NOMO-1 treated with DMSO at 0.1 percent for 48 hours (cell line): ENCODE results near the gene MOB2.

Experiments
- DNase-seq: peaks from one replicate; lab custom pipeline; 2025; ENCODE audit not compliant: unreplicated experiment; lab: John Stamatoyannopoulos, UW

MOB2 gene

GRCh38 chr11:1486054-1486825, at the start of gene MOB2:
TSS of gene MOB2 (minus strand) at chr11:1486779. CDS start at chr11:1486556, 223 bp downstream.
- DNase-seq, result no peak

- no peak for DNase-seq
Measured at GRCh38 chr11:1534682-1535081, 48.1 kb upstream of the MOB2 start.

DNA sequence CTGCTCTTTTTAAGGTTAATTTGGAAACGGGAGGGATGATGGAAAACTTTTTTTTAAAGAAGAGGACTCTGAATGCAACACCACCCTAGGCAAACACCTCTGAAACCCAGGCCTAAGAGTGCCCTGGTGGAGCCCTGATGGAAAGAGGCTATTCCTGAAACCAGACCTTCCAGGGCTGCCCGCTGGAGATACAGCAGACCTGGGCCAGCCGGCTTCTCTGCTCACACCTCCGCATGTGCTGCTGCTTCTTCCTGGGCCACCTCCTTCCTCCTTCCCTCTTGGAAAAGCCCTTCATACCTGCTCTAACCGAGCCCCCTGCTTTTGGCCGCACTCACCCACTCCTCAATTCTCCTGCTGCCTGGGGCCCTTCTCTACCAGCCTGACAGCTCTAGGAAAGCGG, 47.6 kb upstream of the MOB2 start:
- no peak for DNase-seq

DNA sequence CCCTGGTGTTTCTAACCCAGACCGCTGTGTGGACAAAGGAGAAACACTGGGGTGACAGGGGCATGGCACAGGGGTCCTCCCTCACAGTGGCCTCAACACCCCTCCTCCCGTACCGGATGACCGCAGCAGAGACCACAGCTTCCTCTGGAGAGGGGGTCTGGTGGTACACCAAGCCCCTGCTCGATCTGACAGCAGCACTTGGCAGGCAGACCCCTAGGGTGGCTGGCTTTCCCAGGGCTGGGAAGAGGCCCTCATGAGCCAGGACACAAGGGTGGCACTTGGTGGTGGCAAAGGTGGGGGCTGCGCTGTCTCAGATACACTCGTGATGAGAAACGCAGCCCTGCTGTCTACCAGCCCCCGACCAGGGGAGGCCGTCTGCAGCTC, 46.8 kb upstream of the MOB2 start:
- DNase-seq, result no peak

- no peak for DNase-seq
Measured at GRCh38 chr11:1532606-1533341, 46.2 kb upstream of the MOB2 start.

DNA sequence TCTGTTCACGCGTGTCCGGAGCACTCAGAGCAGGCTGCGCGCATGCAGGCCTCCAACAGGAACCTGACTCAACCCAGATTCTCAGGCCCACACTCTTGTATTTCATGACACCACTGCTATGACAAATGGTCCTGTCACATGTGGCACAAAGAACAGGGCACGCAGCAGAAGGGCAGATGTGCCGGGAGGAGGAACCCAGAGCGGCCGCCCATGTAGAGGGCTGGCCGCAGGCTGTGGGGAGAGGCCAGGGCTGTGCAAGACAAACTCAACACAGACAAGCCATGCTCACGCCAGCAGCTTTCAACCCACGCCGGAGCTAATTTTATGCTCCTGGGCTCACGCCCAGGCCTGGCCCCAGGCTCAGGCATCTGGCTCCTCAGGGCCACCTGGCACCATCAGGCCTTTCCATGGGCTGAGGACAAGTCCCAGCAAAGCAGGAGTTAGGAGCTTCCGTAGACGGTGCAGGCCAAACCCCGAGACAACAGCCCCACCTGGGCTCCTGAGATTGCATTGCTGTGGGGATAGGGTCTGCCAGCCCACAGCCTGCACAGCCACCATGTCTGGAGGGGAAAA, 45.5 kb upstream of the MOB2 start:
- DNase-seq, result no peak

GRCh38 chr11:1531449-1532013, 45.0 kb upstream of the MOB2 start:
- DNase-seq, result no peak

GRCh38 chr11:1530686-1531448, 44.3 kb upstream of the MOB2 start:
- no peak for DNase-seq

DNA sequence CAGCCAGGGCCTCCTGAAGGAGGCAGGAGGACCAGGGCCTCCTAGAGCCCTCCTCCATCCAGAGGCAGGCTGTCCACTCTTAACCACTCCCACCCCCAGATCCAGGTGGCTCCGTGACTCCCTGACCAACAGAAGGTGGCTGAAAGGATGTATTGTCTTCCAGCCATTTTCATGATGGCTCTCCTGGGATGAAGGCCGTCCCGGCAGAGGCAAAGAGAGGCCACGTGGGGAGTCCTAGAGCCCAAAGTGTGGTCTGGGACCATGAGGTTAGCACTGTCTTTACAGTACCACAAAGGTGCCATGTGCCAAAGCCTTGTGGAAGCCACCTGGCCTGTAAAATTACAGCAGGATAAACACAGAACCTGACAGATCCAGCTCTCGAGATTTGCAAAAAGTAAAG, 43.2 kb upstream of the MOB2 start:
- DNase-seq, result no peak

GRCh38 chr11:1529286-1529685, 42.7 kb upstream of the MOB2 start:
- DNase-seq, result no peak

DNA sequence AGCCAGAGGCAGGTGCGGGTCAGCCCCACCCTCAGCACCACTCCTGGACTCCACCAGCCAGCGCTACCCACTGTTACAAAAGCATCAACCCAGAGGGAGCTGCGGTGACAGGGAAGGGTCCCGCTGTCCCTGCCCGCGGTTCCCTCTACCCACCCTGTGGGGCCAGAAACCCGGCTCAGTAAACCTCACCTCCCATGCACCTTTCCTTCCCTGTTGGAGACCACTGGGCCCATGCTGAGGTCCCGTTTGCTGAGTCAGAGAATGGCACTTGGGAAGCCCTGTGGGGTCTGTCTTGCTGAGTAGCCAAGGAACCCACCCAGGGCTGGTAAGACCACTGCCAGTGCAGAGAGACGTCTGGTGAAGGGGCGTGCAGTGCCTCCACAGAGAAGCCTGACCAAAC, 42.1 kb upstream of the MOB2 start:
- no peak for DNase-seq

DNA sequence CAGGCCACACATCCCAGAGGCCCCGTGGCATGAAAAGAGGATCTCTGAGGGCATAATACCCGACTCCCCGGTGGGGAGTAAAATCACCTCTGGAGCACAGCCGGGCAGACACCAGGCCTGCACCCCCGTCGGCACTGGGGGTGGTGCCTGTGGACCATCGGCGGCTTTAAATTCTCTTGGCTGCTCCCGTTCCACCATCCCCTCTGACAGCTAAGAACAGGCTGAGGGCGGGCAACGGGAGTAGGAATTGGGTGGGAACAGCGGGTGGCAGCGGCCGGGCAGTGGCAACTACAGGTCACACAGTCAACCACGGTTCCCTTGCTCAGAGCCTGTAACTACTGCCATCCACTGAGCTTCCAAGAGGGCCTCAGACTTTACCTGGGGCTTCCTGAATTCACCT, 40.2 kb upstream of the MOB2 start:
- no peak for DNase-seq

- DNase-seq, result no peak
Measured at GRCh38 chr11:1523779-1524178, 37.2 kb upstream of the MOB2 start.

GRCh38 chr11:1523077-1523476, 36.5 kb upstream of the MOB2 start:
- no peak for DNase-seq

- DNase-seq, result no peak
Measured at GRCh38 chr11:1522081-1522424, 35.5 kb upstream of the MOB2 start.

DNA sequence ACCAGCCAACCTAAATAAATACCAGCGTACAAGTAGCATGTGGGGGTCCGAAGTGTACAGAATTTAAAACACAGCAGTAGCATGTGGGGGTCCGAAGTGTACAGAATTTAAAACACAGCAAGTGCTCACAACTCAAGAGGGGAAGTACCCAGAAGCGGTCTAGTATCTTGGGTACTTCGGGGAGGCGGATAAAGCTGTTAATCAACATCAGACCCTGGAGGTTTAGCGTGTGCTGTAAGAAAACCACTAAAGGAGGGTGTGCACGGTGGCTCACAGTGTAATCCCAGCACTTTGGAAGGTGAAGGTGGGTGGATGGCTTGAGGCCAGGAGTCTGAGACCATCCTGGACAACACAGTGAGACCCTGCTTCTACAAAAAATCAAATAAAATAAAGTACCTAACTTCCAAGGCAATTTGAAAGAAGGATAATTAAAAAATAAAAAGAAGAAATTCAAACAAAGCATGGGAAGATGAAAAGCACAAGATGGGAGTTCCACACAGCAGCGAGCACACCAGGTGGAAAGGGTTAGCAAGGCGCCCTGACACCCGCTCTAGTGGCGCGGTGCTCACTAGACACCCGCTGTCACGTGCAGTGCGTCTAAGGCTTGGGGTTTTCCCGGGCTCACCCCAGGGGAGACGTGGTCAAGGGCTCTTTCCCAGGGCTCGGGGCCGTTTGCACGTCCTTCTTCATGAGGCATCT, 35.0 kb upstream of the MOB2 start:
- DNase-seq, result no peak

DNA sequence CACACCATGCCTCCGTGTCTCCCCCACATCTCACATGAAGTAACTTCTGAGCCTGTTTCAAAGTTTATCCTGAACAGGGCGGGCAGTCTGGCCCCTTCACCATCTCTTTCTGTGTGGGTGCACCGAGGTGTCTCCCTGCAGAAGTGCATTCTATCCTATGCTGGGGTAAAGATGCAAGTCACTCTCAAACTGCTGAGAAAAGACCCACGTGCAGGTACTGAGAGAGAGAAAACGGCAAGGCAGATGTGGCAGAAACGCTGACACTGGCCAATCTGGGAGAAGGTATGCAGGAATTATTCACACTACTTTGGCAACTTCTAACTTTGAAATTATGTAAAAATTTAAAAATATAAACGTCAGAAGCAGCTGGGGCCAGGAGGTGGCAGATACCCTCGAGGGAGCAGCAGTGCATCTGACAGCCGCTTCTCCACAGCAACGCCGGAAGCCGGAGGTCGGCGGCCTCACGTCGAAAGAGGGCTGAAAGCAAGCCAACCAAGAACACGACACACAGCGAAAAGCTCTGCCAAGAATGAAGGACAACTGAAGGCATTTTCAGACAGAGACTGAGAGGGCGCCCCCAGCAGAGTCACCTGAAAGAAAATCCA, 34.2 kb upstream of the MOB2 start:
- no peak for DNase-seq

DNA sequence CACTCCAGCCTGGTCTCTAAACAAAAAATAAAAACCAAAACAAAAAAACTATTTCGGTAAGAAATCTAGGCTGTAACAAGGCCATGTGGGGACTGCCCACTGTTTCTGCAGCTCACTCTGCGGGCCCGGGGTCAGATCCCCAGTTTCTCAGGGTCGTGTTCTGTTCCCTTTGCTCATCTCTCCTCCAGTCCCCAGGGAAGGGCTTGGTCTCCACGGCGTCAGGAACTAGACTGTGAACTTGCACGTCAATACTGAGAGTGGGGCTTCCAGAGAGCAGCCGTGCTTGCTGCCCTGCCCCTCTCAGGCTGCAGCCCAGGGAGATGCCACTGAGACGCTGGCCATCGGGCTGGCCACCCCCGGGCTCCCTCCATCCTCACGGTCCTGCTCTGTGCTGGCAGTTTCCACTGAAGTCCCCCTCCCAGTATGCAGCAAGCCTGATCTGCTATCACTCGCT, 33.7 kb upstream of the MOB2 start:
- DNase-seq, result no peak

DNA sequence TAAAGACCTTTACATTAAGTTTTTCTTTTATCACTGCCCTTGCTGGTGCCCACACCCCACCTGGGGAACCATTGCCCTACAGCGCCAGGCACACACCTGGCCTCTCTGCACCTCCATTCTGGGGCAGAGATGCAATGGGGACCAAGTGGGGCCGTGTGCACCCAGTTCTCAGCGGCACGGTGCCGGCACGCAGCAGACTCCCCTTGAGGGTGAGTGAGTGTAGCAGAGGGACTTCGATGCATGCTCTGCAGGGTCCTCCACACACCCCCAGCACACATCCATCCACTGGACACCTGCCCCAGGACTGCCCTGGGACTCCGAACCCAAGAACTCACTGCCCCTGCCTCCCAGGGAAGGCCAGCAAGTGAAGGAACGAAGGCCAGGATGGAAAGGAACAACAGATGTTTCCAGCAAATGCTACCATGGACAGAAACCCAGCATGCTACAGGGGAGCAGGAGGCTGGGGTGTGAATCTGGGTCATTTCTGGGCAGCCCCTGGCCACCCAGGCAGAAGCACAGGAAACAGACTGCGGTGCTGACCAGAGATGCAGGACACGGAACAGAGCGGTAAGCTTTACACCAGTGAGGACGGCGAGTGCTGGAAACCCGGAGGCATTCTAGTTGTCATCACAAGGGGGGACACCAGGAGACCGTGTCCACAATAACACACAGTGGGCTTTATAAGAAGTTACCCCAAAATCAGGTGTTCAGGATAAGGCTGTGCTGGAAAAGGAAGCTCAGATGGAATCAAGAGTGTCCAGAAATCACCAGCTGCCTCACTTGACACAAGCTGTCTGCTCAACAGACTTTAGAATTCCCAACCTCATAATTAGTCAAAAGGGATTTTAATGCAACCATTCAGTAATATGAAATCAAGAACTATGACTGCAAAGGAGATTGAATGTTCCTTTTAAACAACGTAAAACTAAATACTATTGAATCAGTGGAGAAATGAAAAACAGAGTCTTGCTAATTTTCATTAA, 32.7 kb upstream of the MOB2 start:
- no peak for DNase-seq
